ENCODE results near the gene HMCN2.

DNA sequence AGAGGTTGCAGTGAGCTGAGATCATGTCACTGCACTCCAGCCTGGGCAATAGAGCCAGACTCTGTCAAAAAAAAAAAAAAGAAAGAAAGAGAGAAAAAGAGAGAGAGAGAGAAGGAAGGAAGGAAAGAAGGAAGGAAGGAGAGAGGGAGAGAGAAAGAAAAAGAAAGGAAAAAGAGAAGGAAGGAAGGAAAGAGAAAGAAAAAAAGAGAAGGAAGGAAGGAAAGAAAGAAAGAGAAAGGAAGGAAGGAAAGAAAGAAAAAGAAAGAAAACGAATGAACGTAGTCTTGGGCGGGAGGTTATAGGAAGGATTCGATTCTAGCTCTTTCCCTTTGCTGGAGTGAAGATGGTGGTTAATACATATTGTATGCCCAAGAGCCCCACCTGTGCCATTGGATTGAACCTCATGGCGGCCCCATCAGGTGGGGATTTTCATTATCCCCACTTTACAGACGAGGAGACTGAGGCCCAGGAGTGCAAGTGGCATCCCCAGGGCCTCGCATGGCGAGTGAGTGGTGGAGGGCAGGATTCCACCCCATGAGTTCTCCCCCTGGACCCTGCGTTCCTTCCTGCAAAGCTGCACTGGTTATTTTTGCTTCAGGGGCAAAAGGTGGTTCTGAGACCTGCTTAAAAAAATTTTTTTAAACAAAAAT lies 98.3 kb downstream of the HMCN2 start:
- no peak for TF ChIP-seq EZH2phosphoT487 (IDR thresholded peaks at IDR 0.05; ENCODE audit: borderline replicate concordance, low read depth, low read length)
- TF ChIP-seq, protein P1, sequence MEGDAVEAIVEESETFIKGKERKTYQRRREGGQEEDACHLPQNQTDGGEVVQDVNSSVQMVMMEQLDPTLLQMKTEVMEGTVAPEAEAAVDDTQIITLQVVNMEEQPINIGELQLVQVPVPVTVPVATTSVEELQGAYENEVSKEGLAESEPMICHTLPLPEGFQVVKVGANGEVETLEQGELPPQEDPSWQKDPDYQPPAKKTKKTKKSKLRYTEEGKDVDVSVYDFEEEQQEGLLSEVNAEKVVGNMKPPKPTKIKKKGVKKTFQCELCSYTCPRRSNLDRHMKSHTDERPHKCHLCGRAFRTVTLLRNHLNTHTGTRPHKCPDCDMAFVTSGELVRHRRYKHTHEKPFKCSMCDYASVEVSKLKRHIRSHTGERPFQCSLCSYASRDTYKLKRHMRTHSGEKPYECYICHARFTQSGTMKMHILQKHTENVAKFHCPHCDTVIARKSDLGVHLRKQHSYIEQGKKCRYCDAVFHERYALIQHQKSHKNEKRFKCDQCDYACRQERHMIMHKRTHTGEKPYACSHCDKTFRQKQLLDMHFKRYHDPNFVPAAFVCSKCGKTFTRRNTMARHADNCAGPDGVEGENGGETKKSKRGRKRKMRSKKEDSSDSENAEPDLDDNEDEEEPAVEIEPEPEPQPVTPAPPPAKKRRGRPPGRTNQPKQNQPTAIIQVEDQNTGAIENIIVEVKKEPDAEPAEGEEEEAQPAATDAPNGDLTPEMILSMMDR (conservative IDR thresholded peaks at IDR 0.05; ENCODE audit: low read length) = no peak

All from OCI-LY7 (cell line).